ENCODE data around the gene GZMA. TPM values are rescaled to one million over a fixed set of nuclear protein-coding genes. Genes with fewer than 3 reads are reported as not detected.

The GZMA gene
- total and polyA plus RNA-seq, 2 experiments from 2014 or later, result not detected

DNA sequence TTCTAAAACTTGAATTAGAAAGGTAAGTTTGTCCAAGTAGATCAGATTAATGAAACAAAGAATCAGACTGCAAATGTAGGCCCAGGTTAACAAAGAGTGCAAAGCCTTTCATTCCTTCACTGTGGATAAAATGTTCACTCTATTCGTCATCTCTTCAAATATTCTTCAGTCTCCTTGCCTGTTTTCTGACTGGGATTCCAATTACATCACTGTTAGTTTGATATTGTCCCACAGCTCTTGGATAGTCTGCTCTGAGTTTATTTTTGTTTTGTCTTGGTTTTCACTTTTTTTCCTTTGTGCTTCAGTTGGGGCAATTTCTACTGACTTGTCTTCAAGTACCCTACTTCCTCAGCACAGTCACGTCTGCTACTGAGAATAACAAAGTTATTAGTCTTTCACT lies 38.5 kb upstream of the GZMA start:
- no peaks in the 10 kb centered on the region for H3F3A ChIP-seq (replicated peaks; ENCODE audit: low read depth)
- DNase-seq (ENCODE audit: low spot score) (no peak), ATAC-seq (no peak)
- no peaks in the 10 kb centered on the region for H3K36me3 ChIP-seq (ENCODE audit: insufficient read depth)
- H2AFZ ChIP-seq, result no peak overlapping the region
- TF ChIP-seq, protein P1, sequence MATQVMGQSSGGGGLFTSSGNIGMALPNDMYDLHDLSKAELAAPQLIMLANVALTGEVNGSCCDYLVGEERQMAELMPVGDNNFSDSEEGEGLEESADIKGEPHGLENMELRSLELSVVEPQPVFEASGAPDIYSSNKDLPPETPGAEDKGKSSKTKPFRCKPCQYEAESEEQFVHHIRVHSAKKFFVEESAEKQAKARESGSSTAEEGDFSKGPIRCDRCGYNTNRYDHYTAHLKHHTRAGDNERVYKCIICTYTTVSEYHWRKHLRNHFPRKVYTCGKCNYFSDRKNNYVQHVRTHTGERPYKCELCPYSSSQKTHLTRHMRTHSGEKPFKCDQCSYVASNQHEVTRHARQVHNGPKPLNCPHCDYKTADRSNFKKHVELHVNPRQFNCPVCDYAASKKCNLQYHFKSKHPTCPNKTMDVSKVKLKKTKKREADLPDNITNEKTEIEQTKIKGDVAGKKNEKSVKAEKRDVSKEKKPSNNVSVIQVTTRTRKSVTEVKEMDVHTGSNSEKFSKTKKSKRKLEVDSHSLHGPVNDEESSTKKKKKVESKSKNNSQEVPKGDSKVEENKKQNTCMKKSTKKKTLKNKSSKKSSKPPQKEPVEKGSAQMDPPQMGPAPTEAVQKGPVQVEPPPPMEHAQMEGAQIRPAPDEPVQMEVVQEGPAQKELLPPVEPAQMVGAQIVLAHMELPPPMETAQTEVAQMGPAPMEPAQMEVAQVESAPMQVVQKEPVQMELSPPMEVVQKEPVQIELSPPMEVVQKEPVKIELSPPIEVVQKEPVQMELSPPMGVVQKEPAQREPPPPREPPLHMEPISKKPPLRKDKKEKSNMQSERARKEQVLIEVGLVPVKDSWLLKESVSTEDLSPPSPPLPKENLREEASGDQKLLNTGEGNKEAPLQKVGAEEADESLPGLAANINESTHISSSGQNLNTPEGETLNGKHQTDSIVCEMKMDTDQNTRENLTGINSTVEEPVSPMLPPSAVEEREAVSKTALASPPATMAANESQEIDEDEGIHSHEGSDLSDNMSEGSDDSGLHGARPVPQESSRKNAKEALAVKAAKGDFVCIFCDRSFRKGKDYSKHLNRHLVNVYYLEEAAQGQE (IDR thresholded peaks at IDR 0.05; ENCODE audit: unreplicated experiment), result no peak
- TF ChIP-seq STAT1 (IDR thresholded peaks at IDR 0.05; ENCODE audit: unreplicated experiment), result no peak
- no peak for TF ChIP-seq EZH2phosphoT487 (IDR thresholded peaks at IDR 0.05; ENCODE audit: unreplicated experiment)
- no peak for TF ChIP-seq EZH2 (IDR thresholded peaks at IDR 0.05; ENCODE audit: low read depth, unreplicated experiment)
- TF ChIP-seq, protein P2, sequence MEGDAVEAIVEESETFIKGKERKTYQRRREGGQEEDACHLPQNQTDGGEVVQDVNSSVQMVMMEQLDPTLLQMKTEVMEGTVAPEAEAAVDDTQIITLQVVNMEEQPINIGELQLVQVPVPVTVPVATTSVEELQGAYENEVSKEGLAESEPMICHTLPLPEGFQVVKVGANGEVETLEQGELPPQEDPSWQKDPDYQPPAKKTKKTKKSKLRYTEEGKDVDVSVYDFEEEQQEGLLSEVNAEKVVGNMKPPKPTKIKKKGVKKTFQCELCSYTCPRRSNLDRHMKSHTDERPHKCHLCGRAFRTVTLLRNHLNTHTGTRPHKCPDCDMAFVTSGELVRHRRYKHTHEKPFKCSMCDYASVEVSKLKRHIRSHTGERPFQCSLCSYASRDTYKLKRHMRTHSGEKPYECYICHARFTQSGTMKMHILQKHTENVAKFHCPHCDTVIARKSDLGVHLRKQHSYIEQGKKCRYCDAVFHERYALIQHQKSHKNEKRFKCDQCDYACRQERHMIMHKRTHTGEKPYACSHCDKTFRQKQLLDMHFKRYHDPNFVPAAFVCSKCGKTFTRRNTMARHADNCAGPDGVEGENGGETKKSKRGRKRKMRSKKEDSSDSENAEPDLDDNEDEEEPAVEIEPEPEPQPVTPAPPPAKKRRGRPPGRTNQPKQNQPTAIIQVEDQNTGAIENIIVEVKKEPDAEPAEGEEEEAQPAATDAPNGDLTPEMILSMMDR (conservative IDR thresholded peaks at IDR 0.05; ENCODE audit: low read depth in 2 of 2), result no peak
- TF ChIP-seq ZNF114 (CRISPR knock-in tag; IDR thresholded peaks at IDR 0.05), result no peak
- no peak for TF ChIP-seq CREB1 (CRISPR knock-in tag; IDR thresholded peaks at IDR 0.05; ENCODE audit: low read depth)
- TF ChIP-seq NANOG (IDR thresholded peaks at IDR 0.05; ENCODE audit: borderline replicate concordance), result no peak
- TF ChIP-seq, protein P3, sequence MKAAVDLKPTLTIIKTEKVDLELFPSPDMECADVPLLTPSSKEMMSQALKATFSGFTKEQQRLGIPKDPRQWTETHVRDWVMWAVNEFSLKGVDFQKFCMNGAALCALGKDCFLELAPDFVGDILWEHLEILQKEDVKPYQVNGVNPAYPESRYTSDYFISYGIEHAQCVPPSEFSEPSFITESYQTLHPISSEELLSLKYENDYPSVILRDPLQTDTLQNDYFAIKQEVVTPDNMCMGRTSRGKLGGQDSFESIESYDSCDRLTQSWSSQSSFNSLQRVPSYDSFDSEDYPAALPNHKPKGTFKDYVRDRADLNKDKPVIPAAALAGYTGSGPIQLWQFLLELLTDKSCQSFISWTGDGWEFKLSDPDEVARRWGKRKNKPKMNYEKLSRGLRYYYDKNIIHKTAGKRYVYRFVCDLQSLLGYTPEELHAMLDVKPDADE (IDR thresholded peaks at IDR 0.05), result no peak
- TF ChIP-seq, protein P4, sequence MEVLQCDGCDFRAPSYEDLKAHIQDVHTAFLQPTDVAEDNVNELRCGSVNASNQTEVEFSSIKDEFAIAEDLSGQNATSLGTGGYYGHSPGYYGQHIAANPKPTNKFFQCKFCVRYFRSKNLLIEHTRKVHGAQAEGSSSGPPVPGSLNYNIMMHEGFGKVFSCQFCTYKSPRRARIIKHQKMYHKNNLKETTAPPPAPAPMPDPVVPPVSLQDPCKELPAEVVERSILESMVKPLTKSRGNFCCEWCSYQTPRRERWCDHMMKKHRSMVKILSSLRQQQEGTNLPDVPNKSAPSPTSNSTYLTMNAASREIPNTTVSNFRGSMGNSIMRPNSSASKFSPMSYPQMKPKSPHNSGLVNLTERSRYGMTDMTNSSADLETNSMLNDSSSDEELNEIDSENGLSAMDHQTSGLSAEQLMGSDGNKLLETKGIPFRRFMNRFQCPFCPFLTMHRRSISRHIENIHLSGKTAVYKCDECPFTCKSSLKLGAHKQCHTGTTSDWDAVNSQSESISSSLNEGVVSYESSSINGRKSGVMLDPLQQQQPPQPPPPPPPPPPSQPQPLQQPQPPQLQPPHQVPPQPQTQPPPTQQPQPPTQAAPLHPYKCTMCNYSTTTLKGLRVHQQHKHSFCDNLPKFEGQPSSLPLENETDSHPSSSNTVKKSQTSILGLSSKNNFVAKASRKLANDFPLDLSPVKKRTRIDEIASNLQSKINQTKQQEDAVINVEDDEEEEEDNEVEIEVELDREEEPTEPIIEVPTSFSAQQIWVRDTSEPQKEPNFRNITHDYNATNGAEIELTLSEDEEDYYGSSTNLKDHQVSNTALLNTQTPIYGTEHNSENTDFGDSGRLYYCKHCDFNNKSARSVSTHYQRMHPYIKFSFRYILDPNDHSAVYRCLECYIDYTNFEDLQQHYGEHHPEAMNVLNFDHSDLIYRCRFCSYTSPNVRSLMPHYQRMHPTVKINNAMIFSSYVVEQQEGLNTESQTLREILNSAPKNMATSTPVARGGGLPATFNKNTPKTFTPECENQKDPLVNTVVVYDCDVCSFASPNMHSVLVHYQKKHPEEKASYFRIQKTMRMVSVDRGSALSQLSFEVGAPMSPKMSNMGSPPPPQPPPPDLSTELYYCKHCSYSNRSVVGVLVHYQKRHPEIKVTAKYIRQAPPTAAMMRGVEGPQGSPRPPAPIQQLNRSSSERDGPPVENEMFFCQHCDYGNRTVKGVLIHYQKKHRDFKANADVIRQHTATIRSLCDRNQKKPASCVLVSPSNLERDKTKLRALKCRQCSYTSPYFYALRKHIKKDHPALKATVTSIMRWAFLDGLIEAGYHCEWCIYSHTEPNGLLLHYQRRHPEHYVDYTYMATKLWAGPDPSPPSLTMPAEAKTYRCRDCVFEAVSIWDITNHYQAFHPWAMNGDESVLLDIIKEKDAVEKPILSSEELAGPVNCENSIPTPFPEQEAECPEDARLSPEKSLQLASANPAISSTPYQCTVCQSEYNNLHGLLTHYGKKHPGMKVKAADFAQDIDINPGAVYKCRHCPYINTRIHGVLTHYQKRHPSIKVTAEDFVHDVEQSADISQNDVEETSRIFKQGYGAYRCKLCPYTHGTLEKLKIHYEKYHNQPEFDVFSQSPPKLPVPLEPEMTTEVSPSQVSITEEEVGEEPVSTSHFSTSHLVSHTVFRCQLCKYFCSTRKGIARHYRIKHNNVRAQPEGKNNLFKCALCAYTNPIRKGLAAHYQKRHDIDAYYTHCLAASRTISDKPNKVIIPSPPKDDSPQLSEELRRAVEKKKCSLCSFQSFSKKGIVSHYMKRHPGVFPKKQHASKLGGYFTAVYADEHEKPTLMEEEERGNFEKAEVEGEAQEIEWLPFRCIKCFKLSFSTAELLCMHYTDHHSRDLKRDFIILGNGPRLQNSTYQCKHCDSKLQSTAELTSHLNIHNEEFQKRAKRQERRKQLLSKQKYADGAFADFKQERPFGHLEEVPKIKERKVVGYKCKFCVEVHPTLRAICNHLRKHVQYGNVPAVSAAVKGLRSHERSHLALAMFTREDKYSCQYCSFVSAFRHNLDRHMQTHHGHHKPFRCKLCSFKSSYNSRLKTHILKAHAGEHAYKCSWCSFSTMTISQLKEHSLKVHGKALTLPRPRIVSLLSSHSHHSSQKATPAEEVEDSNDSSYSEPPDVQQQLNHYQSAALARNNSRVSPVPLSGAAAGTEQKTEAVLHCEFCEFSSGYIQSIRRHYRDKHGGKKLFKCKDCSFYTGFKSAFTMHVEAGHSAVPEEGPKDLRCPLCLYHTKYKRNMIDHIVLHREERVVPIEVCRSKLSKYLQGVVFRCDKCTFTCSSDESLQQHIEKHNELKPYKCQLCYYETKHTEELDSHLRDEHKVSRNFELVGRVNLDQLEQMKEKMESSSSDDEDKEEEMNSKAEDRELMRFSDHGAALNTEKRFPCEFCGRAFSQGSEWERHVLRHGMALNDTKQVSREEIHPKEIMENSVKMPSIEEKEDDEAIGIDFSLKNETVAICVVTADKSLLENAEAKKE (CRISPR knock-in tag; IDR thresholded peaks at IDR 0.05), result no peak
- TF ChIP-seq JUNB (IDR thresholded peaks at IDR 0.05; ENCODE audit: unreplicated experiment), result no peak
- no peak for TF ChIP-seq ZNF331 (CRISPR knock-in tag; IDR thresholded peaks at IDR 0.05; ENCODE audit: low read depth)
- TF ChIP-seq POLR2AphosphoS5 (IDR thresholded peaks at IDR 0.05; ENCODE audit: low read depth), result no peak
- H3K27ac Mint-ChIP-seq, result no peak overlapping the region
- no peaks in the 10 kb centered on the region for H3K79me2 ChIP-seq (replicated peaks; ENCODE audit: insufficient read depth)
- no peaks in the 10 kb centered on the region for H3K36me3 Mint-ChIP-seq (ENCODE audit: low read depth)
- H3K9me2 ChIP-seq (ENCODE audit: insufficient read depth), result peaks cover 1% of the 10 kb centered on the region; the same call in 1 of the 2 replicates
- H3K27me3 ChIP-seq (ENCODE audit: insufficient read depth), result no peaks in the 10 kb centered on the region
- no peak overlapping the region for H3K4me3 ChIP-seq
- no peaks in the 10 kb centered on the region for H3K4me1 ChIP-seq (ENCODE audit: insufficient read depth)
- H4K20me1 ChIP-seq (replicated peaks; ENCODE audit: insufficient read depth), result no peaks in the 10 kb centered on the region
- peaks cover 17% of the 10 kb centered on the region; the same call in 2 of the 3 replicates for H3K9me3 Mint-ChIP-seq
- H3K27me3 Mint-ChIP-seq (ENCODE audit: insufficient read depth, low read depth, poor library complexity), result peaks cover 3% of the 10 kb centered on the region
- no peak overlapping the region for H3K4me2 ChIP-seq
- H3K4me1 Mint-ChIP-seq, result no peaks in the 10 kb centered on the region
- no peak overlapping the region for H3K27ac ChIP-seq (ENCODE audit: low read depth)
- no peak overlapping the region for H3K4me3 Mint-ChIP-seq
